ENCODE data around the gene KIF26B. TPM values are rescaled to one million over a fixed set of nuclear protein-coding genes. Genes with fewer than 3 reads are reported as not detected.

KIF26B gene
- total RNA-seq, 1 donor from 2014 or later, result 0.32 TPM

DNA sequence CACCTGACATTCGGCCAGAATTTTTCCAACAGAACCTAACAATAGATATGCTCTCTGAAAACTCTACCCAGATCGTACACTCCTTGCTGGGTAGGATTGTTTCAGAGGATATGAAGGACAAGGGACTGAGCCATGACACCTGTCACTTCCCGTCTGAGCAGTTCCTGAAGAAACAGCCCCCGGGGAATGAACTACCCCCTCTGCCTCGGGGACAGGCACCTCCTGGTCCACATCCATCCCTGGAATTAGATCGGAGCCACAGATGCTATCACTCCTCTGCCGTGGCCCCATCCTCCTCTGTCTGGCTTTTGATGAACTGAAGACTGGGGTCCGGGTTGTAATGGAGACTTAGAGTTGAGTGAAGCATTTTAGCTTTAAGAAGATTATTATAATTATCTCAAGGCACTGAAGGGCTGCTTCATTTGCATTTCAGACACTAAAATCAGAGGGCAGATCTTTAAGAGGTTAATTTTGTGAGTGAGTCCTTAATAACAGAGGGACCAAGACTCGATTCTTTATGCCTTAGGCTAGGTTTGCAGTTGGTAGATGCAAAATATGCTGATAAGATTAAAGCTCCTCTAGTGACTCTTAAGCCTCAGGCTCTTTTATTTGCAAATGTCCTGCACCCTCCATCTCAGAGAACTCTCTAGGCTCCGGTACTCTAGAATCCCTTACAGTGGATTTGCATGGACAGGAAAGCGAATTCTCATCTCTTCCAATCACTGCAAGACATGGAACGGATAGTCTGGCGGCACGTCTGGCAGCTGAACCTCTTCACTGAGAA lies 333.8 kb downstream of the KIF26B start:
- DNase-seq (ENCODE audit: low spot score), result no peak

DNA sequence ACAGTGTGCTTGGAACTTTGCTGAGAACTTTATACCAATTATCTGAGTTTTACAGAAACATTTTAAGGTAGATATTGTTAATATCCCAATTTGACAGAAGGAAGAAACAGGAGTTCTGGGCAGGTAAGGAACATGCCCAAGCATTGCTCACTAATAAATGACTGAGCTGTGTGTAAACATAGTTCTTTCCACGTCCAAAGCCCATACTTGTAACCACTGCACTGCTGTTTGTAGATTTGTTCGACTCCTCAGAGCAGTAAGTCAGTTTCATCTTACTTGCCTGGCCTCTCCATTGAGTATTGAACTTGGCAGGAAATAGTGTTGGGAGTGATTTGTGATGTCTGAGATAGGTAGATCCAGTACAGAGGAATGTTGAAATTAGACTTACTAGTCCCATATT lies 335.1 kb downstream of the KIF26B start:
- no peak for DNase-seq (ENCODE audit: low spot score)

DNA sequence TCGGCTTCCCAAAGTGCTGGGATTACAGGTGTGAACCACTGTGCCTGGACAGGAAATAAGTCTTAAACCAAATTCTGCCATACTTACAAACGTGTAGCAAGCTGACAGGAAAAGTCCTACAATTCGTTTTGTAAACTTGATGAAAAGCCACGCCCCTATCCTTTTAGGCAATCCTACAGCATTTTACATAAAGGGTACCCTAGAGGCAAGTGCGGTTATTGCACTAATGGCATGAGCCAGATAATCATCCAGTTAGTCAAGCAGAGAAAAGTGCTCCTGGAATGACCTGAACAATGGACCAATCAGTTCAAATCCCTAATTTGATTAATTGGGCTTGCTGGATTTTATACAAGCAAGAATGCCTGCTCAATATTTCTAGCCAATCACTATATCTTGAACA lies 338.2 kb downstream of the KIF26B start:
- no peak for DNase-seq (ENCODE audit: low spot score)

DNA sequence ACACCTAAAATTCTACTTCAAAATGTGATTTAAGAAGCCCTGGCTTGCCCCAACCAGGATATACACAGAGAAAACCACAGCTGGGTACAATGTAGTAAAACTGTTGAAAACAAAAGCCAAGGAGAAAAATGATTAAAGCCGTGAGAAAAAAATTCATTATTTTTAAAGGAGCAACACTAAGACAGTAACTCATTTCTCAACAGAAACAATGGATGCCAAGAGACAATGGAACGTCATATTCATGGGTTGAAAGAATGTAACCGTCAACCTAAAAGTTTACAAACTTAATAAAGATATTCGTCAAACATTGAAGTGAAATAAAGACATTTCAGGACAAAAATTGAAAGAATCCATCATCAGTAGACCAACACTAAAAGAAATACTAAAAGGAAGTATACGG lies 340.9 kb downstream of the KIF26B start:
- DNase-seq (ENCODE audit: low spot score), result no peak

DNA sequence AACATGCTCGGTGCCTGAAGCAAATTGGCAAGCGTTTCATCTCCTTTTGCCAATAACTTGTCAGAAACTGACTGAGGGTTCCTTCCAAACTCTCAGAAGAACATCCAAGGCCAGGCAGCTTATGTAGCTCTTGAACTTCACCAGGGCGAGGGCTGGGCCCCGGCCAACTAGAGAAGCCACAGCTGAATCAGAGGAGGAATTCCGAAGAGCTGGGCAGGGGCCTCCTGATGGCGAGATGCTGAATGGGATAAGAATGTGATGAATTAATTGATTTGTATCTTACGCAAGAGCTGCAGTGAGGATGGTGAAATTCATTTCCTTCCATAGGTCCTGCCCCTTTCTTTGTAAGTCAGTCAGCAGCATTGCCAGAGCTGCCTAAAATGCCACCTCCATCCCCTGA lies 345.8 kb downstream of the KIF26B start:
- no peak for DNase-seq (ENCODE audit: low spot score)

- no peak for DNase-seq (ENCODE audit: low spot score)
Measured at GRCh38 chr1:245501633-245502032, 346.8 kb downstream of the KIF26B start.

- no peak for DNase-seq (ENCODE audit: low spot score)
Measured at GRCh38 chr1:245503548-245503947, 348.8 kb downstream of the KIF26B start.

DNA sequence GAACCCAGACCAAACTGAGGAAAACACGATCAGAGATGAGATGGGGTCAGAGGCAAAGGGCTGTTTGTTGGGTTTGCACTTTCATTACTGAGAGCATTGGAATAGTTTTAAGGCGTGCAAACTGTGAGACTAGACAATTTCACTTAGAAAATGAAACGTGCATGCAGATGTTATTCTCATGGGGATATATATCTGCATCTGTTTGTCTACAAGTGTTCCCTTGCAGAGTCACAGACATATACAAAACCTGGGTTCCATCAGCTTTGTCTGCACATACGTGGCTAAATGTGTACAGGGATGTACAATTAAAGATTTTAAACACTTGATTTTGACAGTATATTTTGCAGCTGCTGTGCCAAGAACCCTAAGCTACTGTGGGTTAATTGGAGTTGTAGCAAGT lies 355.4 kb downstream of the KIF26B start:
- no peak for DNase-seq (ENCODE audit: low spot score)

- DNase-seq (ENCODE audit: low spot score), result no peak
Measured at GRCh38 chr1:245512181-245512888, 357.6 kb downstream of the KIF26B start.

DNA sequence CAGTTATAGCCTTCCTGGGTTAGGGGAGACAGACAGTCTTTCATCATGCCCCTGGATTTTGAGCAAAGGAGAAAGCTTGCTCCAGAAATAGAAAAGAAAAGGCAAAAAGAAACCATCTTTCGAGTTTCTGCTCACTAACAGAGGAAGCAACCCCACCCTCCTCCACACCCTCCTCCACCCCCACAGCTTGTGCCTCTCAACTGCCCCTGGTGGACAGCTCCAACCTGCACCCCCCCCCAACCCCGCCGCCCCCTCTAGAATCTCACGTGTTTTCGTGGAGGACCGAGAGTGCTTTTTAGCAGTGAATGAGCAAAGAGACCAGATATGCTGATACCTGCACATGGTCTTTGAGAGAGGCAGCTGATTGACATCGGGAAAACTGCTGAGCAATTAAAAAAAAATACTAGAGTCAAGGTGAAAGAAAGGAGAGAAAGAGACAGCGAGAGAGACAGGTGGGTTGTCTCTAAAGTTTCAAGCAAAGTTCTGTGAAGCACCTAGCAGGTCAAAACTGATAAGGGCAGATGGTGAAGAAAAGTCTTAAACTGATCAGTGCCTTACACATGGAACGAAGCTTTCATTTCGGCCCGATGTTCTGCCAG lies 358.3 kb downstream of the KIF26B start:
- no peak for DNase-seq (ENCODE audit: low spot score)

DNA sequence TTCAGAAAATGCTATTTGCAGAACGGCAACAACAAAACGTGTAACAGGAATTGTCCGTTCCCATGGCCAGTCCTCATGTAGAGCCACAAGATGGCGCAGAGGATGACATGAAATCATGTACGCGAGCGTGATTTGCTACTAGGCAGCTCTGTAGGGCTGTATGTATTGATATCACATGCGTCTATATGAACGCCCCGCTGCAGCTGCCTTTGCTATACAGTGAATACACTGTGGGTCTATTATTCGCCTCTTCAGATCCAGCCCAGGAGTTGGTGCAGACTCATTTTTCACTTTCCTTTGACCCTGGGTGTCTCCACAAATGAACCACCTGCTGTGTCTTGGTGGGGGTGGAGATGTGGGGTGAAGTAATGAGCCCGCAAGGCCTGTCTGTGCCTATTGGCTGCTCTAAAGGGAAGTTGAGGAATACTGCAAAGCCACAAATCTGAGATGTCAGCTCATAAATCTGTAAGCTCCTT lies 361.5 kb downstream of the KIF26B start:
- no peak for DNase-seq (ENCODE audit: low spot score)

GRCh38 chr1:245520611-245521010 lies 365.8 kb downstream of the KIF26B start:
- no peak for DNase-seq (ENCODE audit: low spot score)

GRCh38 chr1:245526141-245526540 lies 371.4 kb downstream of the KIF26B start:
- no peak for DNase-seq (ENCODE audit: low spot score)

DNA sequence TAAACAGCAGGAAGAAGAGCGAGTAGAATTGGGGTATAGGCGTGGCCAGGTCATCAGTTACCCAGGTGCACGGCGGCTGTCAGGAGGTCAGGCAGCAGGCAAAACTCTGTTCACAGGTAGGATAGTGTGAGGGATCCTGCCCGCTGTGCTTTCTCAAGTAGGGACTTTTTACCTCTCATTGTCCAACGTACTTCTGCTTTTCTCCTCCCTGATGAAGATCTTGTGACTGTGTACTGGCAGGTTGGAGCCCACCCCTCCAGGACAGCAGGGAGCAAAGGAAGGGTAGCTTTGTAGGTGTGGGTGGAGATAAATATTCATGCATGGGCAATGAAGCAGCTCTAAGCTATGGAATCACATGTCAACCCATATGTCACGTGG lies 373.5 kb downstream of the KIF26B start:
- DNase-seq (ENCODE audit: low spot score), result no peak

DNA sequence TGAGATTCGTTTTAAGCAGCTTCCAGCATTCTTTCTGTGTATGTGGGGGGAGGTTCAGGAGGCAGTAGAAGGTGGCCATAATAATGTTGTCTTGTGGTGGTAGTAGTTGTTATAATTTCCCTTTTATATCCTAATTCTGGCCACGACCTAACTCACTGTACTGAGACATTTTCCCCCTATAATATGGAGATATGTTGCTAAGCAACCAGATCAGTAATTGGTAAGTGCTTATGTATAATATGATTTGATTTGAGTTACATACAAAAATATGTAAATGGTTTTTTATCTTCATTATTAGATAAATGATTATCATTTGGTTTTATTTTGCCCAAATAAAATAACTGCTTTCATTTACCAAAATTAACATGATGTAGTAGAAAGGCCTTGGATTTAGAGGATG lies 376.2 kb downstream of the KIF26B start:
- DNase-seq (ENCODE audit: low spot score), result no peak

DNA sequence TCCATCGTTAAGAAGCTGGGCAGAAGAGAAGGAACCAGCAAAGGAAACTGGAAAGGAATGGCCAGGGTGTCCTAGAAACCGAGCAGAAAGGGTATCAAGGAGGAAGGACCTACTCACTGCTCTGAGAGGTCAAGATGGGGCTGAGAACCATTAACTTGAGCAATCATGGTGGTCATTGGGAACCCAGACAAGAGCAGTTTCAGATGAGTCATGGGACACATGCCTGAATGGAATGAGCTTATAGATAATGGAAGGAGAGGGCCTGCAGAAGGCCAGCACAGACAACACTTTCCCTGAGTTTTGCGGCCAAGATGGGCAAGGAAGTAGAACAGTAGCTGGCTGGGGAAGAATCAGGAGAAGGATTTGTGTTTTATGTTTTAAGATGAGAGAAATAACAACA lies 383.2 kb downstream of the KIF26B start:
- peak; percentile 28 for DNase-seq (ENCODE audit: low spot score)

- DNase-seq (ENCODE audit: low spot score), result no peak
Measured at GRCh38 chr1:245538671-245539070, 383.9 kb downstream of the KIF26B start.

DNA sequence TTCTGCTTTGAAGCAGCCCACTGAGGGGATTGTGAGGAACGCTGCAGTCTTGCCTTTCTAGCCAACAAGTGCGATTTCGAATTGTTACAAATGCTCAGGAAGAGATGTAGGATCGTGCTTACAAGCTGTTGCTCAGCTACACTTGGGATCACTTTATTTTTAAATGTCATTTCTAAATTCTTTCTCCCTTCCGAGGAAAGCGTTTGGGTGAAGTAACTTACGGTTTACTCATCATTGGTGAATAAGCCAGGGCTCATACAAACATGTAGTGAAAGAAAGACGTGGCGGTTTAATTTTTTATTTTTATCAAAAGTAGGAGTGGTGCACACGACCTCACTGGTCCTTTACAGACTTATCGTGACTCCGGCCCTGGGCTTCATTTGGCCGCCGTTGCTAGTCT lies 386.6 kb downstream of the KIF26B start:
- no peak for DNase-seq (ENCODE audit: low spot score)

GRCh38 chr1:245542365-245542764 lies 387.6 kb downstream of the KIF26B start:
- DNase-seq (ENCODE audit: low spot score), result peak; percentile 83

DNA sequence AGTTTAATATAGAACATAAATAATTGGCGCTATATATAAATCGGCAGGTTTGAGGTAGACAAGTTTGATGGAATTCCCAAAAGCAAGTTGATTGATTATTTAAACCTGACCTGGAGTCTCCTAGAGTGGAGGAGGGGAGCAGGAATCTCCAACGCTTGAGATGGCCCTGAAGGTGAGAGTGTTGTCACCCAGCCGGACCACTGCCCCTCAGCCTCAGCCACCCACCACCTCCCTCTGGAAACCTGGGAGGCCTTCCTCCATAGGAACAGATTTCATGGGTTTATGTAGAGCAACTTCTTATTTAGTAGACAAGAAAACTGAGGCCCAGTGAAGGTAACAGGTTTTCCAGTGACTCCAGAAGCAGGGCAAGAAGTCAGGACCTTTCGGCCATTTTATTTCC lies 389.5 kb downstream of the KIF26B start:
- DNase-seq (ENCODE audit: low spot score), result no peak

GRCh38 chr1:245546875-245547274 lies 392.1 kb downstream of the KIF26B start:
- peak; percentile 67 for DNase-seq (ENCODE audit: low spot score)

DNA sequence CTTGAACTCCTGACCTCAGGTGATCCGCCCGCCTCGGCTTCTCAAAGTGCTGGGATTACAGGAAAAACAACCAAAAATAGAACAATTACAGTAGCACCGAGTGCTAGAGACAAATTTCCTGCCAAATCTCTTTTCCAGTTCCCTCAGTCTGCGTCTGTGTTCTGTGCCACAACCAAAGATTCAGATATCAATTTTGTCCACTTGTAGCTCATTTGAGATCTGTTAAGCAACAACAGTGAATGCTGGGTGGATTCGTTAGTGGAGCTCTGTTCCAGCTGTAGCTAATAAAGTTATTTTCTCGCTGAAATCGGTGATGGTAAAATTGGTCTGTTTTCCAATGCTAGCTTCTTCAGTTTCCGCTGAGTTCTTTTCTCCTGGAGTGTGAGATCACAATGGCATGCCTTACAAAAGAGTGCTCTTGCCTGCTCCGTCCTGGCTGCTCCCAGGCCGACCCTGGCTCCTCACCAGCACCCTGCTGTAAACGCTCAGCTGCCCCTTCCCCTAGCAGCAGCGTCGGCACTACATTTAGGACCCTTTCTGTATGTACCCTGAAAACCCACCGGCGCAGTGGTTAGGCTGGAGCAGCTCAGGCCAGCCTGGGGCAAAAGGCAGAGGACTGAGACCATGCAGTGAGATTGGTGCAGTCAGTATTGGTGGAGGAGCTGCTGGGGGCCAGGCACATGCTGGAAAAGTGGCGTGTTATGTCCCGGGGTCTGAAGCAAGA lies 395.4 kb downstream of the KIF26B start:
- peak; percentile 76 for DNase-seq (ENCODE audit: low spot score)
